GM23248 (cell line): ENCODE results near the gene ECI1. TPM values are rescaled to one million over a fixed set of nuclear protein-coding genes. Genes with fewer than 3 reads are reported as not detected.

Experiments
- DNase-seq: peaks from one replicate; pipeline ENCODE4 v3.0.0-alpha.2; 2015
- H2AFZ ChIP-seq: fragments of 200-600 bp; sonication (generic); 2 replicates; pipeline ENCODE4 v1.6.1; 2016; ENCODE audit warnings: antibody characterized with exemption
- H3F3A ChIP-seq: fragments of 200-600 bp; sonication (generic); 2 replicates; pipeline ENCODE4 v1.6.1; 2016; ENCODE audit warnings: mild to moderate bottlenecking, antibody characterized with exemption, mixed run types; ENCODE audit not compliant: insufficient read depth
- H3K27ac ChIP-seq: fragments of 200-600 bp; sonication (generic); 2 replicates; pipeline ENCODE4 v1.5.1; 2016; ENCODE audit warnings: mild to moderate bottlenecking
- H3K27me3 ChIP-seq: fragments of 200-600 bp; sonication (generic); replicated peaks from 2 replicates; pipeline ENCODE4 v1.6.1; 2016; ENCODE audit warnings: mild to moderate bottlenecking; ENCODE audit not compliant: insufficient read depth
- H3K36me3 ChIP-seq: fragments of 200-600 bp; sonication (generic); 2 replicates; pipeline ENCODE4 v1.6.1; 2016; ENCODE audit warnings: low read depth, mild to moderate bottlenecking
- H3K4me1 ChIP-seq: fragments of 200-600 bp; sonication (generic); 2 replicates; pipeline ENCODE4 v1.6.1; 2016; ENCODE audit warnings: mild to moderate bottlenecking; ENCODE audit not compliant: insufficient read depth
- H3K4me2 ChIP-seq: fragments of 200-600 bp; sonication (generic); one replicate; pipeline ENCODE4 v1.6.1; 2016; ENCODE audit warnings: mild to moderate bottlenecking; ENCODE audit not compliant: unreplicated experiment
- H3K4me3 ChIP-seq: fragments of 200-600 bp; sonication (generic); 2 replicates; pipeline ENCODE4 v1.5.1; 2016; ENCODE audit warnings: mild to moderate bottlenecking
- H3K79me2 ChIP-seq: fragments of 200-600 bp; sonication (generic); 2 replicates; pipeline ENCODE4 v1.6.1; 2016; ENCODE audit warnings: mild to moderate bottlenecking; ENCODE audit not compliant: insufficient read depth
- H3K9ac ChIP-seq: fragments of 200-600 bp; sonication (generic); 2 replicates; pipeline ENCODE4 v1.6.1; 2016; ENCODE audit warnings: mild to moderate bottlenecking
- H3K9me2 ChIP-seq: fragments of 200-600 bp; sonication (generic); 2 replicates; pipeline ENCODE4 v1.6.1; 2016; ENCODE audit warnings: mixed run types, mild to moderate bottlenecking, moderate library complexity; ENCODE audit not compliant: insufficient read depth
- H3K9me3 ChIP-seq: fragments of 200-600 bp; sonication (generic); one replicate; pipeline ENCODE4 v1.6.1; 2017; ENCODE audit warnings: low read depth
- H4K20me1 ChIP-seq: fragments of 200-600 bp; sonication (generic); 2 replicates; pipeline ENCODE4 v1.6.0; 2016; ENCODE audit not compliant: insufficient read depth
- EZH2 ChIP-seq: fragments of 200-600 bp; sonication (generic); IDR thresholded peaks from 2 replicates; pipeline ENCODE4 v1.6.1; 2018; ENCODE audit warnings: antibody characterized with exemption, mild to moderate bottlenecking; ENCODE audit not compliant: insufficient read depth, poor library complexity, severe bottlenecking
- EZH2phosphoT487 ChIP-seq: fragments of 200-600 bp; sonication (generic); IDR thresholded peaks from 2 replicates; pipeline ENCODE4 v1.6.1; 2018; ENCODE audit warnings: antibody characterized with exemption, moderate library complexity, mild to moderate bottlenecking, low read depth; ENCODE audit not compliant: insufficient read depth
- WGBS, 2 experiments: methylation state at CpG; one replicate each; pipeline ENCODE4 v1.1.6; 2015 to 2017; ENCODE audit warnings: low lambda C conversion rate in 2 of 2, low coverage in 1 of 2; ENCODE audit errors: missing lambda C conversion rate in 2 of 2; 5-methylcytosine and 5-hydroxymethylcytosine counted together
- in situ Hi-C: fragments of 300-500 bp; cut with MboI; formaldehyde crosslinking; loops from 2 replicates; pipeline ENCODE4 v1.15.0; 2020
- polyA plus RNA-seq: library from polyadenylated mRNA; unstranded; fragments of >200 nt; fragmentation: Nextera tagmentation; extraction: Ambion mirVana; gene quantifications from 2 replicates; pipeline ENCODE4 v1.2.1, GENCODE V29; 2016
- total RNA-seq: library from RNA; depleted of rRNA; stranded (reverse); fragments of >200 nt; shearing (Covaris generic); gene quantifications from 2 replicates; pipeline ENCODE4 v1.2.3, GENCODE V29; 2014

ECI1 gene
- total and polyA plus RNA-seq, 2 experiments from 2014 or later: 92.0 to 106 TPM

GRCh38 chr16:2289282-2289681 is 37.9 kb upstream of the ECI1 start:
- no peak overlapping the region for H3K4me3 ChIP-seq
- no peak overlapping the region for H3K4me2 ChIP-seq
- H3K36me3 ChIP-seq: no peaks in the 10 kb centered on the region
- in situ Hi-C loops: no loop called here
- DNase-seq: no peak
- H3K27ac ChIP-seq: no peak overlapping the region
- H3K9ac ChIP-seq: no peak overlapping the region
- no peaks in the 10 kb centered on the region for H3K9me2 ChIP-seq
- 86 to 90% methylated on average over 16 to 23 of the region's 23 CpGs for WGBS, 2 experiments
- H3K79me2 ChIP-seq: no peaks in the 10 kb centered on the region
- H2AFZ ChIP-seq: no peak overlapping the region
- H3F3A ChIP-seq: no peaks in the 10 kb centered on the region
- no peaks in the 10 kb centered on the region for H3K4me1 ChIP-seq
- TF ChIP-seq EZH2: no peak
- TF ChIP-seq EZH2phosphoT487: no peak
- no peaks in the 10 kb centered on the region for H3K27me3 ChIP-seq
- no peaks in the 10 kb centered on the region for H4K20me1 ChIP-seq
- H3K9me3 ChIP-seq: no peaks in the 10 kb centered on the region

GRCh38 chr16:2288726-2289125 is 37.3 kb upstream of the ECI1 start:
- Histone ChIP-seq H3K79me2 (no peaks in the 10 kb centered on the region), H3K4me2 (no peak overlapping the region), H4K20me1 (no peaks in the 10 kb centered on the region), H3K4me3 (no peak overlapping the region), H3K27me3 (no peaks in the 10 kb centered on the region), H3K27ac (no peak overlapping the region), H3K9ac (no peak overlapping the region), H3K9me2 (no peaks in the 10 kb centered on the region), H3K36me3 (no peaks in the 10 kb centered on the region), H3F3A (no peaks in the 10 kb centered on the region), H3K4me1 (no peaks in the 10 kb centered on the region), H2AFZ (no peak overlapping the region), H3K9me3 (no peaks in the 10 kb centered on the region)
- in situ Hi-C loops: no loop called here
- DNase-seq: no peak
- WGBS, 2 experiments: 73% methylated on average over 8 of the region's 8 CpGs
- no peak for TF ChIP-seq EZH2
- TF ChIP-seq EZH2phosphoT487: no peak

- H4K20me1 ChIP-seq: no peaks in the 10 kb centered on the region
- H3F3A ChIP-seq: no peaks in the 10 kb centered on the region
- H3K9me2 ChIP-seq: no peaks in the 10 kb centered on the region
- no peaks in the 10 kb centered on the region for H3K79me2 ChIP-seq
- no peak overlapping the region for H3K9ac ChIP-seq
- H3K27me3 ChIP-seq: no peaks in the 10 kb centered on the region
- no peaks in the 10 kb centered on the region for H3K9me3 ChIP-seq
- no peak overlapping the region for H2AFZ ChIP-seq
- H3K4me2 ChIP-seq: no peak overlapping the region
- no peak for DNase-seq
- H3K4me1 ChIP-seq: no peaks in the 10 kb centered on the region
- WGBS, 2 experiments: 72 to 82% methylated on average over 33 to 34 of the region's 35 CpGs
- no peaks in the 10 kb centered on the region for H3K36me3 ChIP-seq
- in situ Hi-C loops: no loop called here
- TF ChIP-seq EZH2 (no peak), EZH2phosphoT487 (no peak)
- H3K27ac ChIP-seq: no peak overlapping the region
- H3K4me3 ChIP-seq: no peak overlapping the region
Observed at GRCh38 chr16:2287916-2288547, 36.6 kb upstream of the ECI1 start.

- H3K79me2 ChIP-seq: no peaks in the 10 kb centered on the region
- no peaks in the 10 kb centered on the region for H3K36me3 ChIP-seq
- H2AFZ ChIP-seq: no peak overlapping the region
- DNase-seq: no peak
- H4K20me1 ChIP-seq: no peaks in the 10 kb centered on the region
- H3K4me3 ChIP-seq: no peak overlapping the region
- no peak overlapping the region for H3K27ac ChIP-seq
- no peaks in the 10 kb centered on the region for H3F3A ChIP-seq
- WGBS, 2 experiments: 81 to 89% methylated on average over 17 of the region's 17 CpGs
- no peaks in the 10 kb centered on the region for H3K4me1 ChIP-seq
- TF ChIP-seq EZH2phosphoT487 (no peak), EZH2 (no peak)
- no peak overlapping the region for H3K9ac ChIP-seq
- no peaks in the 10 kb centered on the region for H3K9me3 ChIP-seq
- no peaks in the 10 kb centered on the region for H3K27me3 ChIP-seq
- no peak overlapping the region for H3K4me2 ChIP-seq
- H3K9me2 ChIP-seq: no peaks in the 10 kb centered on the region
- in situ Hi-C loops: no loop called here
Observed at GRCh38 chr16:2286550-2286949, 35.2 kb upstream of the ECI1 start.

GRCh38 chr16:2285731-2286191 is 34.4 kb upstream of the ECI1 start:
- no peaks in the 10 kb centered on the region for H3K9me2 ChIP-seq
- H3K36me3 ChIP-seq: no peaks in the 10 kb centered on the region
- WGBS, 2 experiments: 59 to 63% methylated on average over 11 to 13 of the region's 13 CpGs
- no peak overlapping the region for H3K4me3 ChIP-seq
- in situ Hi-C loops: no loop called here
- no peak for DNase-seq
- no peak for TF ChIP-seq EZH2phosphoT487
- no peak for TF ChIP-seq EZH2
- H3K27ac ChIP-seq: no peak overlapping the region
- H3K79me2 ChIP-seq: no peaks in the 10 kb centered on the region
- H3F3A ChIP-seq: no peaks in the 10 kb centered on the region
- H2AFZ ChIP-seq: no peak overlapping the region
- no peak overlapping the region for H3K4me2 ChIP-seq
- H3K27me3 ChIP-seq: no peaks in the 10 kb centered on the region
- H3K9ac ChIP-seq: no peak overlapping the region
- H3K9me3 ChIP-seq: no peaks in the 10 kb centered on the region
- no peaks in the 10 kb centered on the region for H3K4me1 ChIP-seq
- H4K20me1 ChIP-seq: no peaks in the 10 kb centered on the region
